NOMO-1 treated with dmso at 0.1 percent for 144 hours (cell line): ENCODE data around the gene PIK3CA.
"Not testable (repeated sequence)": the region's sequence is repeated elsewhere in the genome, so short reads cannot be mapped to it uniquely, and the experiment has no call there.

Experiments
- DNase-seq: peaks from one replicate; lab custom pipeline; 2025; ENCODE audit not compliant: unreplicated experiment; lab: John Stamatoyannopoulos, UW

The PIK3CA gene

DNA sequence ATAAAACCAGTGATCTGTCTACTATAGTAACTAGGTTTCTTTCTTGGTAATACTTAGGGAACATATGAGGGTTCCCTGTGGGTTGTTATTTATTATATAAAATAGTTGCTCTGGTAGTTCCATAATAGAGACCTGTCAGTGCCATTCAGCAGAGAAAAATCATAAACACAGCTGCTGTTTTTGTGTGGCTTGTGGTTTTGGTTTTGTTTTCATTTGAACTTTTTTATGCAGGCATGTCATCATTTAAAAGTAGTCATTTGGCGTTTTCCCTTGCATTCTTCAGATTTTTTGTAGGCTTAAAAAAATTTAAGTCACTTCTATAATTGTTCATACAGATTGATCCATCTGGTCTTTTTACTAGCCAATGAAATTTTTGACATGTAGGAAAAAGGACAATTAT lies 47.9 kb downstream of the PIK3CA start:
- no peak for DNase-seq

DNA sequence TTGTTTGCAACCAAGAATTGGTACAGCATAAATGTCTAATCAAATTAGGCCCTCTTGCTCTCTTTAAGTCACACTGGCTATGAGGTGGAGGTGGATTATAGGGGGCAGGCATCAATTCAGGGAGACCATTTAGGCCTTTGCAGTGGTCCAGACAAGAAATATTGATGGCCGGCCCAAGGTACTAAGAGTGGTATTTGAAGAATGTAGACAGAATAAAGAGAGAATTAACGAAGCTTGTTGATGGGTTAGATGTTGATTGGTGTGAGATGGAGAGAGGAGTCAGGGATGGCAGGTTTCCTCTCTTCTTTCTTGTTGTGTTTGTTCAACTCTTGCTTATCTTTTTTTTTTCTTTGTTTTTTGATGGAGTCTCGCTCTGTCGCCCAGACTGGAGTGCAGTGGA lies 48.5 kb downstream of the PIK3CA start:
- DNase-seq, result no peak

GRCh38 chr3:179200790-179201189 lies 52.6 kb downstream of the PIK3CA start:
- DNase-seq, result no peak

DNA sequence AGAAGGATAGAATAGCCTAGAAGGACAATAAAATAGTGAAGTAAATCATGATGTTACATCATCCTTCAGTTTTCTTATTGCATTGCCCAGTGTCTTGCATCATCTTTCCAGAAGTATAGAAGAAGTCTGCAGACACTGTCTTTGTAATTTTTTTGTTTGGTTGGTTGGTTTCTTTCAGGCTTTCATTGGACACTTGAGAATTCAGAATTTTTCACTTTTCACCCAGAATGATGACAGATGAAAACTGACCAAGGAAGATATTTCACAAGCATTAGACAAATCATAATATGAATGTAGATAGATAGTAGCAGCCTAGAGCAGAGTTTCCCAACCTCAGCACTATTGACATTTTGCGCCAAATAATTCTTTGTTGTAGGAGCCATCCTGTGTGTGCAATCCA lies 67.4 kb downstream of the PIK3CA start:
- DNase-seq, result not testable (repeated sequence)

- not testable (repeated sequence) for DNase-seq
Measured at GRCh38 chr3:179218213-179218612, 70.1 kb downstream of the PIK3CA start.

DNA sequence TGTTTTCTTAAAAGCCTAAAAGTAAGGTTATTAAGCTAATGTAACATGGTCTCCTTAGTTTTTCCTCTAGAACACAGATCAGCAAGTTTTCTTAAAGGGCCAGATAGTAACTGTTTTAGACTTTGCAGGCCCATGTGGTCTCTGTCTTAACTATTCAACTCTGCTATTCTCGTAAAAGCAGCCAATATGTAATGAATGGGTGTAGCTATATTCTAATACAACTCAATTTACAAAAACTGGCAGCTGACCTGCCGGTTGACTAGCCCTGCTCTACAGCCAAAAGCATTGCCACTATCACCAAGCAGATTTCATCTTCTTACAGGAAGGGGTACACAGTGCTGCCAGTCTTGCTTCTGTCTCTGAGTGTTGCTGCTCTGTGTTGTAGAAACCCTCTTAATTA lies 75.4 kb downstream of the PIK3CA start:
- DNase-seq, result no peak

GRCh38 chr3:179224584-179224983 lies 76.4 kb downstream of the PIK3CA start:
- no peak for DNase-seq

DNA sequence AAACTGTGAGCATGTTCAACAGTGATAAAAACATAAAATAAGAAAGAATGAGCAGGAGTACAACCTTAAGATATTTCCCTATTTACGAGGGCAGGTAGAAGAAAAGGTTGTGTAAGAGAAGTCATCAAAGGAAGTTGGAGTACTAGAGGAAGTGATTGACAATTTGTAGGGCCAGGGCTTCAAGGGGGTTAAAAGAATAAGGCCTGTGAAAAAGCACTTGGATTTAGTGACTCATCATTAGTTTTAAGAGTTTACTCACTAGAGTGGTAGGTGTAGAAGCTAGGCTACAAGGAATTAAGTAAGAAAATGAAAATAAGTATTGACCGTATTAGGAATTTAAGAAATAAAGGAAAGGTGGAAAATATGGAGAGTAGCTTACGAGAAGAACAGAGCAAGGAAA lies 79.2 kb downstream of the PIK3CA start:
- no peak for DNase-seq

- no peak for DNase-seq
Measured at GRCh38 chr3:179229177-179229576, 81.0 kb downstream of the PIK3CA start.

DNA sequence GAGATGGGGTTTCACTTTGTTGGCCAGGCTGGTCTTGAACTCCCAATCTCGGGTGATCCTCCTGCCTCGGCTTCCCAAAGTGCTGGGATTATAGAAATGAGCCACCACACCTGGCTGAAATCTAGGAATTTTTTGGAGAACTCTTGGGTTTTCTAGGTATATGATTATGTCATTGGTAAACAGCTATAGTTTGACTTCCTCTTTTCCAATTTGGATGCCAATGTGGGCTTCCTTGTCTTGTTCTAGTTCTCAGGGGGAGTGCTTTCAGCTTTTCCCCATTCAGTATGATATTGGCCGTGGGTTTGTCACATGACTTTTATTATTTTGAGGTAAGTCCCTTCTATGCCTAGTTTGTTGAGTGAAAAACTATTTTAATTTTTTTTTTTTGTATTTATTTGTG lies 84.9 kb downstream of the PIK3CA start:
- DNase-seq, result no peak

DNA sequence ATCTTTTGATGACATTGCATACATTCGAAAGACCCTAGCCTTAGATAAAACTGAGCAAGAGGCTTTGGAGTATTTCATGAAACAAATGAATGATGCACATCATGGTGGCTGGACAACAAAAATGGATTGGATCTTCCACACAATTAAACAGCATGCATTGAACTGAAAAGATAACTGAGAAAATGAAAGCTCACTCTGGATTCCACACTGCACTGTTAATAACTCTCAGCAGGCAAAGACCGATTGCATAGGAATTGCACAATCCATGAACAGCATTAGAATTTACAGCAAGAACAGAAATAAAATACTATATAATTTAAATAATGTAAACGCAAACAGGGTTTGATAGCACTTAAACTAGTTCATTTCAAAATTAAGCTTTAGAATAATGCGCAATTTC lies 86.0 kb downstream of the PIK3CA start:
- no peak for DNase-seq

- DNase-seq, result no peak
Measured at GRCh38 chr3:179236669-179237301, 88.6 kb downstream of the PIK3CA start.

DNA sequence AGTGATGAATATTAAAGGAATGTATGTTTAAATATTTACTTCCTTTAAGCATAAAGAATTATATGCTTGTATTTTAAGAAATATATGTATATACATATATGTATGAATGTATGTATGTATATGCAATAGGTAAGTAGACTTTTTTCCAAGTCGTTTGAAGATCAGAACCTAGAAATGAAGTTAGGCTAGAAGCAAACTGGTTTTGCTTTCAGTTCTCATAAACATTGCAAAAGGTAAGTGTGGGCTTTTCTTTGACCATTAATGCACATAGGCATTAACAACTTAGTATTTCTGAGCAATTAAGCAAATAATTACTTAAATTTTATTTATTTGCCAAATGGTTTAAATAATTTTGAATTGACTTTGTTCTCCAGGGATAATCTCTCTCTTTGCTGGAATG lies 92.1 kb downstream of the PIK3CA start:
- DNase-seq, result not testable (repeated sequence)

DNA sequence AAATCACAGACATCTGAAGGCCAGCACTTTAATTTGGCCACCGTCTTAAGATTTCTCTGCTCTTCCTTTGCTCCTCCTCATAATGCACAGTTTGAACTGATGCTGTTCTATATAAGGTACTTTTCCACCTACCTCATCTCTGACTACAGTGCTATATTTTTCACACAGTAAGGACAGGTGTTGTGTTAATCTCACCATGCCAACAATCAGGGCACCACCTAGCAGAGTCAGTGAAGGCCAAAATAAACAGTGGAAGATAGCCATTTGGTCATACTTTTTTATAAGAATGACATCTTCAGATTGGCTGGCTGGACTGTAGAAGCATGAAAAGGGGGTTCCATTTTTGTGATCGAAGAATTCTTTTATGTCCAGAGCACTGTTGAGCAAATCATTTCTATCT lies 94.7 kb downstream of the PIK3CA start:
- DNase-seq, result not testable (repeated sequence)

DNA sequence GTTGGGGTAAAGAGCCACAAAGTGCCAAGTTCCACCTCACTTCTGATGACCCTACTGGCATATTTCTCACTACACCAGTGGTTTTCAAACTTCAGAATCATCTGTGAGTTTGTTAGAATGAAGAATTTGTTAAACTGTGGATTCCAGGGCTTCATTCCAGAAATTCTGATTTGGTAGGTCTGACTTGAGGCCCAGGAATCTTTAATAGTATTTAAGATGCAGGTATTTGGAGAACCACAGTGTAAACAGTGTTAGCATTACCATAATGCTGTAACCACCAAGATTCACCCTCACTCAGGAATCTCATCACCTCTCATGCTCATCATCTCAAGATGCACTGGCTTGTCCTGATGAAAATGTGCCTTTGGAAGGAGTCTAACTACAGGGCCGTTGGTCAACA lies 96.7 kb downstream of the PIK3CA start:
- no peak for DNase-seq

- peak; percentile 30 for DNase-seq
Measured at GRCh38 chr3:179247289-179248015, 99.3 kb downstream of the PIK3CA start.

GRCh38 chr3:179250803-179251476 lies 102.8 kb downstream of the PIK3CA start, which contains the start of gene KCNMB3:
KCNMB3 (minus strand) TSS chr3:179251114; CDS start chr3:179250990, 124 bp downstream.
- DNase-seq, result no peak

GRCh38 chr3:179256813-179257212 lies 108.7 kb downstream of the PIK3CA start:
- DNase-seq, result no peak

DNA sequence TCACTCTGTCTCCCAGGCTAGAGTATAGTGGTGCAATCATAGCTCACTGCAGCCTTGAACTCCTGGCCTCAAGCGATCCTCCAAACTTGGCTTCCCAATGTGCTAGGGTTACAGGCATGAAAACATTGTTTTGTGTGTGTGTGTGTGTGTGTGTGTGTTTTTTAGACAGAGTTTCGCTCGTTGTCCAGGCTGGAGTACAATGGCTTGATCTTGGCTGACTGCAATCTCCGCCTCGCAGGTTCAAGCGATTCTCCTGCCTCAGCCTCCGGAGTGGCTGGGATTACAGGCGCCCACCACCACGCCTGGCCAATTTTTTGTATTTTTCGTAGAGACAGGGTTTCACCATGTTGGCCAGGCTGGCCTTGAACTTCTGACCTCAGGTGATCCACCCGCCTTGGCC lies 109.6 kb downstream of the PIK3CA start:
- not testable (repeated sequence) for DNase-seq

GRCh38 chr3:179258820-179259219 lies 110.7 kb downstream of the PIK3CA start:
- DNase-seq, result no peak

GRCh38 chr3:179259959-179260756 lies 112.0 kb downstream of the PIK3CA start:
- DNase-seq, result not testable (repeated sequence)
